GM12873 (cell line): Measurements from ENCODE around the gene DERA.

Source experiments
- CTCF ChIP-seq: IDR thresholded peaks from 2 replicates; pipeline ENCODE4 v1.5.1; 2012; ENCODE audit warnings: low read depth, mild to moderate bottlenecking, moderate library complexity, low read length, control low read depth; ENCODE audit not compliant: insufficient read depth; ENCODE audit errors: missing control alignments

Gene DERA

GRCh38 chr12:15892645-15893259, 18.4 kb upstream of the DERA start:
- no peak for TF ChIP-seq CTCF

GRCh38 chr12:15893260-15893659, 17.9 kb upstream of the DERA start:
- no peak for TF ChIP-seq CTCF

GRCh38 chr12:15896867-15897266, 14.3 kb upstream of the DERA start:
- TF ChIP-seq CTCF: no peak

GRCh38 chr12:15897433-15897832, 13.7 kb upstream of the DERA start:
- no peak for TF ChIP-seq CTCF

- TF ChIP-seq CTCF: peak; percentile 56
Measured at GRCh38 chr12:15899282-15899870, 11.8 kb upstream of the DERA start.

- no peak for TF ChIP-seq CTCF
Measured at GRCh38 chr12:15904378-15904920, 6.7 kb upstream of the DERA start.

- no peak for TF ChIP-seq CTCF
Measured at GRCh38 chr12:15910468-15910863, 666 bp upstream of the DERA start.
